ENCODE data around the gene GALR3.

GRCh38 chr22:37797874-37798500 is 25.2 kb upstream of the GALR3 start:
- no peak for TF ChIP-seq CTCF (IDR thresholded peaks at IDR 0.05; ENCODE audit: insufficient read depth, low read depth, low read length)
- no peak for TF ChIP-seq EZH2 (IDR thresholded peaks at IDR 0.05; ENCODE audit: insufficient read depth, low read length)

Data from astrocyte (in vitro differentiated cells and primary cell).